OCI-LY7 (cell line): ENCODE data around the gene ACTL7A. TPM values are rescaled to one million over a fixed set of nuclear protein-coding genes. Genes with fewer than 3 reads are reported as not detected.

Source experiments
- BruUV-seq: library from RNA; stranded (reverse); fragments of 400-500 nt; replicated peaks from 2 replicates; lab custom pipeline; 2021; lab: Mats Ljungman, UMichigan
- CTCF ChIA-PET: fragments of 300-600 bp; sonication (Branson Sonifier 250); formaldehyde crosslinking; loops from one replicate; lab custom pipeline; 2022; ENCODE audit warnings: antibody characterized with exemption; ENCODE audit not compliant: unreplicated experiment; lab: Charles Lee
- POLR2A ChIA-PET: fragments of 300-600 bp; sonication (Branson Sonifier 250); formaldehyde crosslinking; loops from one replicate; lab custom pipeline; 2022; ENCODE audit warnings: antibody characterized with exemption; lab: Charles Lee
- DNase-seq: peaks from one replicate; pipeline ENCODE4 v3.0.0-alpha.2; 2015; ENCODE audit warnings: low spot score
- H2AFZ ChIP-seq: fragments of 200-600 bp; sonication (generic), shearing (Covaris generic); 2 replicates; pipeline ENCODE4 v1.6.1; 2014; ENCODE audit warnings: mild to moderate bottlenecking, antibody characterized with exemption, low read length, moderate library complexity
- H3K27ac ChIP-seq: fragments of 200-600 bp; sonication (generic); 2 replicates; pipeline ENCODE4 v1.5.1; 2014; ENCODE audit warnings: mixed run types, low read depth, mild to moderate bottlenecking, moderate library complexity, low read length, inconsistent platforms; ENCODE audit not compliant: poor library complexity, severe bottlenecking
- H3K36me3 ChIP-seq: fragments of 200-600 bp; sonication (generic); 2 replicates; pipeline ENCODE4 v1.6.1; 2014; ENCODE audit warnings: mild to moderate bottlenecking, antibody characterized with exemption, low read length, moderate library complexity, mixed read lengths; ENCODE audit not compliant: insufficient read depth
- H3K4me1 ChIP-seq: fragments of 200-600 bp; sonication (generic); 2 replicates; pipeline ENCODE4 v1.5.1; 2014; ENCODE audit warnings: mild to moderate bottlenecking, low read length; ENCODE audit not compliant: insufficient read depth, poor library complexity, severe bottlenecking
- H3K4me2 ChIP-seq: fragments of 200-600 bp; sonication (generic); 2 replicates; pipeline ENCODE4 v1.6.1; 2014; ENCODE audit warnings: mild to moderate bottlenecking, low read length
- H3K4me3 ChIP-seq: fragments of 200-600 bp; sonication (generic); 2 replicates; pipeline ENCODE4 v1.5.1; 2014; ENCODE audit warnings: mild to moderate bottlenecking, low read depth, low read length; ENCODE audit not compliant: poor library complexity, severe bottlenecking
- H3K79me2 ChIP-seq: fragments of 200-600 bp; sonication (generic); 2 replicates; pipeline ENCODE4 v1.6.1; 2016; ENCODE audit warnings: low read depth, mild to moderate bottlenecking, low read length, moderate library complexity, mixed read lengths; ENCODE audit not compliant: insufficient read depth
- H3K9me2 ChIP-seq: fragments of 200-600 bp; sonication (generic); 2 replicates; pipeline ENCODE4 v1.6.1; 2016; ENCODE audit warnings: mild to moderate bottlenecking, low read length, mixed read lengths; ENCODE audit not compliant: insufficient read depth
- H3K9me3 ChIP-seq: fragments of 200-600 bp; sonication (generic); 2 replicates; pipeline ENCODE4 v1.6.1; 2014; ENCODE audit warnings: mild to moderate bottlenecking, mixed run types, low read length, mixed read lengths
- H4K20me1 ChIP-seq: fragments of 200-600 bp; sonication (generic); 2 replicates; pipeline ENCODE4 v1.6.1; 2014; ENCODE audit warnings: mild to moderate bottlenecking, antibody characterized with exemption, low read length, moderate library complexity, mixed read lengths; ENCODE audit not compliant: insufficient read depth
- EZH2phosphoT487 ChIP-seq: fragments of 200-600 bp; sonication (generic); IDR thresholded peaks from 2 replicates; pipeline ENCODE4 v1.6.1; 2018; ENCODE audit warnings: low read depth, borderline replicate concordance, mild to moderate bottlenecking, mixed run types, antibody characterized with exemption, low read length, moderate library complexity, mixed read lengths
- intact Hi-C: fragments of 100-400 bp; cut with micrococcal nuclease; formaldehyde crosslinking; loops from one replicate; pipeline ENCODE4 v1.10.0; 2022; ENCODE audit not compliant: unreplicated experiment
- total RNA-seq, 2 experiments: library from RNA; depleted of rRNA in 1 of 2; stranded (reverse); fragments of >200 nt in 1 of 2; shearing (Covaris generic) in 1 of 2; gene quantifications; 2 replicates each; pipeline ENCODE4 v1.2.3, GENCODE V29; 2014 to 2022
- TF ChIP-seq, protein P1 (sequence below): fragments of 200-600 bp; sonication (generic); conservative IDR thresholded peaks from 2 replicates; pipeline ENCODE4 v1.5.1; 2014; ENCODE audit warnings: mild to moderate bottlenecking, antibody characterized with exemption, low read length, moderate library complexity, mixed read lengths

The ACTL7A gene
- total RNA-seq, 2 experiments from 2014 or later, result not detected

DNA sequence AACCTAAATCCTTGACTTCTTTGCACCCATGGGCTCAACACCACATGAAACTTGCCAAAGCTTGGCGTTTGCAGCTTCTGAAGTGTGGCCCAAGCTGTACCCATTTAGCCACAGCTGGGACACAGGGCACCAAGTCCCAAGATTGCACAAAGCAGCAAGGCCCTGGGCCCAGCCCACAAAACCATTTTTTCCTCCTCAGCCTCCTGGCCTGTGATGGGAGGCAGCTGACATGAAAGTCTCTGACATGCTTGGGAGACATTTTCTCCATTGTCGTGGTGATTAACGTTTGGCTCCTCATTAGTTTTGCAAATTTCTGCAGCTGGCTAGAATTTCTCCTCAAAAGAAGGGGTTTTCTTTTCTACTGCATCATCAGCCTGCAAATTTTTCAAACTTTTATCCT, 38.2 kb upstream of the ACTL7A start:
- no peak overlapping the region for H3K4me3 ChIP-seq
- H3K27ac ChIP-seq, result no peak overlapping the region
- no TSS peak for BruUV-seq
- H3K36me3 ChIP-seq, result no peaks in the 10 kb centered on the region
- H4K20me1 ChIP-seq, result no peaks in the 10 kb centered on the region
- H3K4me2 ChIP-seq, result no peak overlapping the region
- H3K9me2 ChIP-seq, result no peaks in the 10 kb centered on the region
- no peaks in the 10 kb centered on the region for H3K4me1 ChIP-seq
- H3K79me2 ChIP-seq, result no peaks in the 10 kb centered on the region
- ChIA-PET POLR2A (no interaction called here), CTCF (no interaction called here)
- no peak overlapping the region for H2AFZ ChIP-seq
- H3K9me3 ChIP-seq, result no peaks in the 10 kb centered on the region
- intact Hi-C loops, result no loop called here
- DNase-seq, result no peak
- TF ChIP-seq, protein P1, sequence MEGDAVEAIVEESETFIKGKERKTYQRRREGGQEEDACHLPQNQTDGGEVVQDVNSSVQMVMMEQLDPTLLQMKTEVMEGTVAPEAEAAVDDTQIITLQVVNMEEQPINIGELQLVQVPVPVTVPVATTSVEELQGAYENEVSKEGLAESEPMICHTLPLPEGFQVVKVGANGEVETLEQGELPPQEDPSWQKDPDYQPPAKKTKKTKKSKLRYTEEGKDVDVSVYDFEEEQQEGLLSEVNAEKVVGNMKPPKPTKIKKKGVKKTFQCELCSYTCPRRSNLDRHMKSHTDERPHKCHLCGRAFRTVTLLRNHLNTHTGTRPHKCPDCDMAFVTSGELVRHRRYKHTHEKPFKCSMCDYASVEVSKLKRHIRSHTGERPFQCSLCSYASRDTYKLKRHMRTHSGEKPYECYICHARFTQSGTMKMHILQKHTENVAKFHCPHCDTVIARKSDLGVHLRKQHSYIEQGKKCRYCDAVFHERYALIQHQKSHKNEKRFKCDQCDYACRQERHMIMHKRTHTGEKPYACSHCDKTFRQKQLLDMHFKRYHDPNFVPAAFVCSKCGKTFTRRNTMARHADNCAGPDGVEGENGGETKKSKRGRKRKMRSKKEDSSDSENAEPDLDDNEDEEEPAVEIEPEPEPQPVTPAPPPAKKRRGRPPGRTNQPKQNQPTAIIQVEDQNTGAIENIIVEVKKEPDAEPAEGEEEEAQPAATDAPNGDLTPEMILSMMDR, result no peak

- TF ChIP-seq, protein P1, result no peak
- TF ChIP-seq EZH2phosphoT487, result no peak
- BruUV-seq, result no TSS peak
Measured at GRCh38 chr9:108830272-108830671, 31.8 kb upstream of the ACTL7A start.

GRCh38 chr9:108831496-108832178, 30.4 kb upstream of the ACTL7A start:
- Histone ChIP-seq H3K4me2 (no peak overlapping the region), H3K36me3 (no peaks in the 10 kb centered on the region), H4K20me1 (no peaks in the 10 kb centered on the region), H2AFZ (no peak overlapping the region), H3K27ac (no peak overlapping the region), H3K4me3 (no peak overlapping the region), H3K4me1 (no peaks in the 10 kb centered on the region), H3K79me2 (no peaks in the 10 kb centered on the region), H3K9me3 (no peaks in the 10 kb centered on the region), H3K9me2 (no peaks in the 10 kb centered on the region)
- TF ChIP-seq, protein P1, result no peak
- TF ChIP-seq EZH2phosphoT487, result no peak
- no peak for DNase-seq
- ChIA-PET POLR2A (no interaction called here), CTCF (interaction anchor here (0.6 kb wide), 1 partner anchor 476 kb away, joined by 3 read pairs; no protein-coding TSS in a partner anchor)
- BruUV-seq, result no TSS peak
- intact Hi-C loops, result no loop called here

More at GRCh38 chr9:108830272-108830671, 31.8 kb upstream of the ACTL7A start:
- no peak overlapping the region for H3K4me3 ChIP-seq
- DNase-seq, result no peak
- no peaks in the 10 kb centered on the region for H3K9me3 ChIP-seq
- H3K36me3 ChIP-seq, result no peaks in the 10 kb centered on the region
- no peaks in the 10 kb centered on the region for H3K79me2 ChIP-seq
- H3K9me2 ChIP-seq, result no peaks in the 10 kb centered on the region
- no peak overlapping the region for H3K27ac ChIP-seq
- ChIA-PET POLR2A (interaction anchor here (0.6 to 0.9 kb wide), 2 partner anchors 12 to 402 kb away, joined by 3 read pairs; no protein-coding TSS in a partner anchor), CTCF (no interaction called here)
- intact Hi-C loops, result no loop called here
- no peak overlapping the region for H2AFZ ChIP-seq
- H4K20me1 ChIP-seq, result no peaks in the 10 kb centered on the region
- H3K4me2 ChIP-seq, result no peak overlapping the region
- H3K4me1 ChIP-seq, result no peaks in the 10 kb centered on the region
